Lung microvascular endothelial cell (primary cell): ENCODE data around the gene RRAGB. TPM values are rescaled to one million over a fixed set of nuclear protein-coding genes. Genes with fewer than 3 reads are reported as not detected.
A peak's percentile ranks its signal among the peaks of the same experiment; 100 is the strongest.
"Not testable (repeated sequence)": the region's sequence is repeated elsewhere in the genome, so short reads cannot be mapped to it uniquely, and the experiment has no call there.

Experiments used
- DNase-seq, 2 donors: peaks; one replicate each; pipeline versions ENCODE4 v3.0.0 to v3.0.0-alpha.2; 2010; ENCODE audit warnings: low read depth in 2 of 2
- total RNA-seq: library from RNA; depleted of rRNA; stranded (reverse); fragments of >200 nt; gene quantifications from 2 replicates; pipeline ENCODE4 v1.2.1, GENCODE V29; 2014

The RRAGB gene, protein sequence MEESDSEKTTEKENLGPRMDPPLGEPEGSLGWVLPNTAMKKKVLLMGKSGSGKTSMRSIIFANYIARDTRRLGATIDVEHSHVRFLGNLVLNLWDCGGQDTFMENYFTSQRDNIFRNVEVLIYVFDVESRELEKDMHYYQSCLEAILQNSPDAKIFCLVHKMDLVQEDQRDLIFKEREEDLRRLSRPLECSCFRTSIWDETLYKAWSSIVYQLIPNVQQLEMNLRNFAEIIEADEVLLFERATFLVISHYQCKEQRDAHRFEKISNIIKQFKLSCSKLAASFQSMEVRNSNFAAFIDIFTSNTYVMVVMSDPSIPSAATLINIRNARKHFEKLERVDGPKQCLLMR
- 12.4 and 25.2 TPM in 2 replicates for total RNA-seq

DNA sequence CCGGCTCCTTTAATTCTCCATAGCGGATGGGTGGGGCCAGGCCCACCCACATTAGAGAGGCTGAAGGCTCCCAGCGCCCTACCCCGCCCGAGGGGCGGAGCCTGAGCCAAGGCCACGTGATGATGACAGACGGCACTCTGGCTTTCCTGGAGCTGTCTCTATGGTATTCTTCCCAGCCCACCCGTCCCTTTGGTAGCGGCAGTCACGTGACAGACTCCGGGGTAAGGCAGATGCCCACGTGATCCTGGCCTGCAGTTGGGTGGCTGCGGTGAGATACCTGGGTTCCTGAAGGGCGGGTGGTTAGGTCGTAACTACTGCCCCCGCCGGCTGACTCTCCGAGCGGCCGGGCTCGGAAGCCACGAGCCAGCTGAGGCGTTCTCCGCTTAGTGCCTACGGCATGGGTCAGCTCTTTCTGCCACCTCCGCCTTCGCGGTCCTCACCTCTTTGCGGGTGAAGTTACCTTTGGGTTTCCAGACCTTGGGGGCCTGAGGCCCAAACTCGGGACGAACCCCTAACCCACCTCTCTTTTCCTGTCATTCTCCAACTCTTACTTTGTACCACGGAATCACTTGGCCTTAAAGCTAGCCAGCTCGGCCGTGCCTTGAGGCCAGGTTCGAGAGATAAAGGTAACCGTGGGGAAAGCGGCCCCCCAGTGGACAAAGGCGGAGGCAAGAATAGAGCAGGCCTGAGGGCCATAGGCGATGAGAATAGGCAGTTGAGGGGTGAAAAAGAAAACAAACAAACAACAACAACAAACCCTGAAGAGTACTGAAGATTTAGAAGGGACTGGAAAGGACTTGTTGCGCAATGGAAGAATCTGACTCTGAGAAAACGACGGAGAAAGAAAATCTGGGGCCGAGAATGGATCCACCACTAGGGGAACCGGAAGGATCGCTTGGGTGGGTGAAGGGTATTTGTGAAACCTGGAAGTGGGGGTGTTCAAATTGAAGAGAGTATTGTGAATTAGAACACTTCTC lies at the start of gene RRAGB:
TSS of gene RRAGB (plus strand) at position 229 of the 977 bp plus-strand sequence. CDS start at position 808, 579 bp downstream.
- peak; percentile 93 to 94 for DNase-seq

DNA sequence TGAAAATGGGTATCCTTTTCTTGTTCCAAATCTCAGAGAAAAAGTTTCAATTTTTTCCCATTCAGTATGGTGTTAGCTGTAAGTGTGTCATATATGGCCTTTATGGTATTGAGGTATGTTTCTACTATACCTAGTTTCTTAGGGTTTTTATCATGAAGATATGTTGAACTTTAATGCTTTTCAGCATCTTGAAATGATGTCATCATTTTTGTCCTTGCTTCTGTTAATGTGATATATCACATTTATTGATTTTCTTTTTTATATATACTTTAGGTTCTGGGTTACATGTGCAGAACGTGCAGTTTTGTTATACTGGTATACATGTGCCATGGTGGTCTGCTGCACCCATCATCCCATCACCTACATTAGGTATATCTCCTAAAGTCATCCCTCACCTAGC lies 49.5 kb upstream of the RRAGB start:
- DNase-seq = no peak

DNA sequence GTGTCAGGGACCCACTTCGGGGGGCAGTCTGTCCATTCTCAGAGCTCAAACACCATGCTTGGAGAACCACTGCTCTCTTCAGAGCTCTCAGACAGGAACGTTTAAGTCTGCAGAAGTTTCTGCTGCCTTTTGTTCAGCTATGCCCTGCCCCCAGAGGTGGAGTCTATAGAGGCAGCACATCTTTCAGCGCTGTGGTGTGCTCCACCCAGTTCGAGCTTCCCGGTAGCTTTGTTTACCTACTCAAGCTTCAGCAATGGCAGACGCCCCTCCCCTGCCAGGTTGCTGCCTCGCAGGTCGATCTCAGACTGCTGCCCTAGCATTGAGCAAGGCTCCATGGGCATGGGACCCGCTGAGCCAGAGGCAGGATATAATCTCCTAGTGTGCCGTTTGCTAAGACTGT lies 29.0 kb upstream of the RRAGB start:
- DNase-seq = not testable (repeated sequence)

- DNase-seq = no peak
These were observed 22.1 kb upstream of the RRAGB start for GRCh38 chrX:55695227-55696018.

DNA sequence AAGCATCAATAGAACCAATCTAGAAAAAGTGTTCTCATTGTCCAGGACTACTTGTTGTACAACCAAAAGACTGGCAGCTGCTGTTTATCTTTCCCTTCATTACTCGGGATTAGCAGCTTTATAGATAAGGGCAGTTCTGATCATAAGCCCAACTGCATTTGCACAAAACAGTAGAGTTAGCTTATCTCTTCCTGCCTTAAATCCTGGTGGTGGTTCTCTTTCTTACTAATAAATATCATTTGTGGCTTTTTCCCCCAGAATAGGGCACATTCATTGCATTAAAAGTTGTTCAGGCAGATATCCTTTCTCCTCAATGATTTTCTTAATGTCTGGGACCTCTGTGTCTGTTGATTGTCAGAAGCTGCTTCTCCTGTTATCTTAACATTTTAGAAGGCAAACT lies 20.2 kb upstream of the RRAGB start:
- DNase-seq = no peak

DNA sequence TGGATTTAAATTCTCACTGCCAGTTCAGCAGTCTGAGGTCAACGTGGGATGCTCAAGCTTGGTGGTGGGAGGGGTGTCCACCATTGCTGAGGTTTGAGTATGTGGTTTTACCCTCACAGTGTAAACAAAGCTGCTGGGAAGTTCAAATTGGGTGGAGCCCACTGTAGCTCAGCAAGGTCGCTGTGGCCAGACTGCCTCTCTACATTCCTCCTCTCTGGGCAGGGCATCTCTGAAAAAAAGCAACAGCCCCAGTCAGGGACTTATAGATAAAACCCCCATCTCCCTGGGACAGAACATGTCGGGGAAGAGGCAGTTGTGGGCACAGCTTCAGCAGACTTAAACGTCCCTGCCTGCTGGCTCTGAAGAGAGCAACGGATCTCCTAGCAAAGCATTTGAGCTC lies 14.9 kb upstream of the RRAGB start:
- no peak for DNase-seq

DNA sequence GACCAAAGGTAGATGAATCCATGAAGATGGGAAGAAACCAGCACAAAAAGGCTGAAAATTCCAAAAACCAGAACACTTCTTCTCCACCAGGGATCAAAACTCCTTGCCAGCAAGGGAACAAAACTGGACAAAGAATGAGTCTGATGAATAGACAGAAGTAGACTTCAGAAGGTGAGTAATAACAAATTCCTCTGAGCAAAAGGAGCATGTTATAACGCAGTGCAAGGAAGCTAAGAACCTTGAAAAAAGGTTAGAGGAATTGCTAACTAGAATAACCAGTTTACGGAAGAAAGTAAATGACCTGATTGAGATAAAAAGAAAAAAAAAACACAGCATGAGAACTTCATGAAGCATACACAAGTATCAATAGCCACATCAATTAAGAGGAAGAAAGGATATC lies 14.1 kb upstream of the RRAGB start:
- not testable (repeated sequence) for DNase-seq

GRCh38 chrX:55705066-55705465 lies 12.5 kb upstream of the RRAGB start:
- not testable (repeated sequence) for DNase-seq

- DNase-seq = peak in 1 of 2 donors; percentile 14
These were observed 7.8 kb upstream of the RRAGB start for GRCh38 chrX:55709735-55710134.

- DNase-seq = peak; percentile 69 to 83
These were observed 6.8 kb upstream of the RRAGB start for GRCh38 chrX:55710701-55711100.

- peak in 1 of 2 donors; percentile 33 for DNase-seq
These were observed 3.9 kb upstream of the RRAGB start for GRCh38 chrX:55713631-55714030.

DNA sequence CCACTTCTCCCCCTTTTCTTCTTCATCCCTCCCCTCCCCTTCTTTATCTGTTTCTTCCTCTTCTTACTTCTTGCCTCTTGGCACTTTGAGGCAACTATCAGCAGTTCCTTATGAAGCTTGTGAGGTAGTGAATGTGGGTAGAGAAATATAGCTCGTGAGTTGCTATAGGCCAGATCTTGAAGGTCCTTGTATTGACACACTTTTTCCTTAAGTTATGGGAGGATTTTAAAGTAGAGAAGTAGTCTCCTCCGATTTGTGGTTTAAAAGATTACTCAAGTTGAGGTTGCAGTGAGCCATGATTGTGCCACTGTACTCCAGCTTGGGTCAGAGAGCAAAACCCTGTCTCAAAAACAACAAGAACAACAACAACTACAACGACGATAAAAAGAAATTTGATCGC lies 3.4 kb upstream of the RRAGB start:
- DNase-seq = no peak

GRCh38 chrX:55715847-55716246 lies 1.7 kb upstream of the RRAGB start:
- no peak for DNase-seq

DNA sequence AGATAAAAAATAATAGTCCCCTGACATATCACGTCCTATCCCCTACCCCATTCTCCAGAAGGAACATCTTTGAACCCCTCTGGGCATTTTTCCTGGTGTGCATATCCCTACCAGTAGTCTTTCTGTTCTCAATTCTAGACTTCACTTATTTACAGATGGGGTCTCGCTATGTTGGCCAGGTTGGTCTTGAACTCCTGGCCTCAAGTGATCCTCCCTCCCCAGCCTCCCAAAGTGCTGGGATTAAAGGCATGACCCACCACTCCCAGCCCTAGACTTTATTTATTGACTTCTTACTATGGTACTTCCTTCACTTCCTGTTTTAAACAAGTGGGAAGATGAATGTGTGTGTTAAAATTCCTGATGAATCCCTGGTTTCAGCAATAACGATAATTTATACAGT lies 612 bp upstream of the RRAGB start:
- no peak for DNase-seq

DNA sequence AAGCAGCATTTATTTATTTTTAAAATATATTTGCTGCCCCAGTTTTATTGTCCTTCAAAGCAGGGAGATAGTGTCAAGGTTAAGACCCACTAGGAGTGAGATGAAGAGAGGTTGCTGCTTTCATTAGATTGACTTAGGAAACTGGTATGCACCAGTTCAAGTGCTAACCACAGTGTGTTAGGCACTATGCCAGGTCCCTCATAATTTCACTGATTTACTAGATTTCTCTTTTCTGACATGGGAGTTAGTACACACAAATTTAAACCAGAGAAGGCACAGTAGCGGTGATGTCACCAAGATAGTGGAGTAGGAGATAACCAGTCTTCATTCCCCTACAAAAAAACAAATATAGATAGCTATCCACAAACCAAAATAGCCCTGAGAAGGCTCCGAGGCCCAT lies 14.3 kb downstream of the RRAGB start:
- DNase-seq = no peak

- DNase-seq = no peak
These were observed 21.4 kb downstream of the RRAGB start for GRCh38 chrX:55738969-55739368.

DNA sequence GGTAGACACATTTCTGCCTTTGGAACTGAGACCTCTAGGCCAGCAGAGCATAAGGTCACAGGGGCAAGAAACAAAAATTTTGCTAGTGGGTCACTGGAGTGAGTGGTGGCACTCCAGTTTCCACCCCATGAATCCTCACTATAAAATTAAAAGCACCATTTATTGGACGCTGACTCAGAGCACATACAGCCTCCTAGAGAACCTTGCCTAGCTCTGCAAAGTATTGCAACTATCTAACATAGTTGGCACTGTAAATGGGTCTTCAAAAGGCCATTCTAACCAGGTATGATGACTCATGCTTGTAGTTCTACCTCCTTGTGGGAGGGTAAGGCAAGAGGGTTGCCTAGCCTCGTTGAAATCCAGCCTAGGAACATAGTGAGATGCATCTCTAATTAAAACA lies 25.1 kb downstream of the RRAGB start:
- no peak for DNase-seq

DNA sequence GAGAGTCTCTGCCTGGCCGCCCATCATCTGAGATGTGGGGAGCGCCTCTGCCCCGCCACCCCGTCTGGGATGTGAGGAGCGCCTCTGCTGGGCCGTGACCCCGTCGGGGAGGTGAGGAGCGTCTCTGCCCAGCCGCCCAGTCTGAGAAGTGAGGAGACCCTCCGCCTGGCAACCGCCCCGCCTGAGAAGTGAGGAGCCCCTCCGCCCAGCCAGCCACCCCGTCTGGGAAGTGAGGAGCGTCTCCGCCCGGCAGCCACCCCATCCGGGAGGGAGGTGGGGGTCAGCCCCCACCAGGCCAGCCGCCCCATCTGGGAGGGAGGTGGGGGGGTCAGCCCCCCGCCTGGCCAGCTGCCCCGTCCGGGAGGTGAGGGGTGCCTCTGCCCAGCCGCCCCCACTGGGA lies 30.9 kb downstream of the RRAGB start:
- DNase-seq = not testable (repeated sequence)

GRCh38 chrX:55750256-55750655 lies 32.7 kb downstream of the RRAGB start:
- no peak for DNase-seq

GRCh38 chrX:55754861-55755294 lies 37.3 kb downstream of the RRAGB start:
- peak in 1 of 2 donors; percentile 49 for DNase-seq

DNA sequence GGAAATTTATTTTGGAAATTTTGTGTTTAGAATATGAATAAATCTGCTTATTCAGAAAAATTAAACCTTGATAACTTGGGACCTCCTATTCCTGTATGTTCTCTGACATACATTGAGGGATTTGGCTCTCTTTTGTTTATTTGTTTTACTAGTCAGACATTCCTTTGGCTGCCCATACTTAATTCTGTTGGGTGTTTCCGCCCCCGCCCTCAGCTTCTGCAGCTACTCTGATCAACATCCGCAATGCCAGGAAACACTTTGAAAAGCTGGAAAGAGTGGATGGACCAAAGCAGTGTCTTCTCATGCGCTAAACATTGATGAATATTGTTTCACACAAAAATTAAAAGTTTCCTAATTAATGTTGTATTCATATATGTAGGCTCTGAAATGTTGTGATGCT lies 40.5 kb downstream of the RRAGB start:
- DNase-seq = peak; percentile 58 to 82
